WI38 (cell line): ENCODE data around the gene LRP1B.

ENCODE experiments used
- H3K4me3 ChIP-seq: 2 replicates; pipeline ENCODE4 v1.5.1; 2011; ENCODE audit warnings: low read depth, mild to moderate bottlenecking, control low read depth, low read length
- TF ChIP-seq, protein P1 (sequence below): IDR thresholded peaks from 2 replicates; pipeline ENCODE4 v1.5.1; 2012; ENCODE audit warnings: low read depth, mild to moderate bottlenecking, control low read depth, low read length

The LRP1B gene

DNA sequence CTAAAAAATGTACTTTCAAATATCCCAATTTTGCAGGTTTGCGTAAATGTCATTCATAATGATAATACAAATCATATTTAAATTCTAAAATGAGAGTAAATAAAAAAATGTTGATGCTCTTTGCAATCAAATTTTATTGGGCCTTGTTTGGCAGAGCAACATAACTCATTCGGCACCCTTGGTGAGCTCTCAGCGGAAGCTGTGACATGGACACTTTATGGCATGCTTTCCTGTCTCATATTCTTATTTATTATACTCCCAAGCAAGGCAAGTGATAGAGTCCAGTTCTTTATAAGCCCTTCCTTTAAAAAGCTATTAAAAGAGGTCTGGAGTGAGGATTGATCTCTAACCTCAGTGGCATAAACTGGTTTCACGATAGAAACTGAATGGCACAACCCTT is 1857.4 kb downstream of the LRP1B start:
- TF ChIP-seq, protein P1, sequence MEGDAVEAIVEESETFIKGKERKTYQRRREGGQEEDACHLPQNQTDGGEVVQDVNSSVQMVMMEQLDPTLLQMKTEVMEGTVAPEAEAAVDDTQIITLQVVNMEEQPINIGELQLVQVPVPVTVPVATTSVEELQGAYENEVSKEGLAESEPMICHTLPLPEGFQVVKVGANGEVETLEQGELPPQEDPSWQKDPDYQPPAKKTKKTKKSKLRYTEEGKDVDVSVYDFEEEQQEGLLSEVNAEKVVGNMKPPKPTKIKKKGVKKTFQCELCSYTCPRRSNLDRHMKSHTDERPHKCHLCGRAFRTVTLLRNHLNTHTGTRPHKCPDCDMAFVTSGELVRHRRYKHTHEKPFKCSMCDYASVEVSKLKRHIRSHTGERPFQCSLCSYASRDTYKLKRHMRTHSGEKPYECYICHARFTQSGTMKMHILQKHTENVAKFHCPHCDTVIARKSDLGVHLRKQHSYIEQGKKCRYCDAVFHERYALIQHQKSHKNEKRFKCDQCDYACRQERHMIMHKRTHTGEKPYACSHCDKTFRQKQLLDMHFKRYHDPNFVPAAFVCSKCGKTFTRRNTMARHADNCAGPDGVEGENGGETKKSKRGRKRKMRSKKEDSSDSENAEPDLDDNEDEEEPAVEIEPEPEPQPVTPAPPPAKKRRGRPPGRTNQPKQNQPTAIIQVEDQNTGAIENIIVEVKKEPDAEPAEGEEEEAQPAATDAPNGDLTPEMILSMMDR: no peak
- H3K4me3 ChIP-seq: no peak overlapping the region

DNA sequence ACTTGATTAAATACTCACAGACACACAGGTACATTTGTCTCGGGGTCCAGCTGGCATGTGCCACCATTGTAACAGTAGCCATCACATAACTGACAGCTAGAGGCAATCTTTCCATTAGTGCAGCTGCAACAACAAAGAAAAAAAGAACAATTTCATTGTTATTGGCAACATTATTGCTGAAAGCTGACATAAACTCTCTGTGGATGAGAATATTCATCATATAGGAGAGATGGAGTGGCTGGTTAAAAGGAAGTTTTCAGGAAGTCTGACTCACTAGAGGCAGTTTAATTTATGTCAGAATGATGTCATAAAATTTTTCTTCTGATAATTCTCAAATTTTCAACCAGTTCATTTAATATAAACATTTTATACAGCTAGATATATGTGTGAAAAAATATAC is 1860.6 kb downstream of the LRP1B start:
- TF ChIP-seq, protein P1: no peak

DNA sequence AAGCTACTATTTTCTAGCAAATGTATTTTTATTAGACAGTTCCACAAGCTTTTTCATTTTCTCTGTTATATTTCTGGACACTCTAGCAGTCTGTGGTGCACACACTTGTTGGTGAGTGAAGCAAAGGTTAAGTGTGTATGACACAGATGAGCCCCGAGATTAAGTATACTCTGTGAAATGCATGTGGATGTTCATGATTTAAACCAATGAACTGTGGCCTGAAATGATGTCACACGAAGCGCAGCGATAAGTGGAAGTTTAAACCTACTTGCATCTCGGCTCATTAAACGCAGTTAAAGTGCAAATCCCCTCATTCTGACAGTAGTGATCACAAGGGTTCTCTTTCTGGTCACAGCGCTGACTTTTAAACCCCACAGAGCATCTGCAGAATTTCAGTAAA is 1861.8 kb downstream of the LRP1B start:
- H3K4me3 ChIP-seq: no peak overlapping the region
- TF ChIP-seq, protein P1: no peak

More for the DNA sequence above, 1860.6 kb downstream of the LRP1B start:
- no peak overlapping the region for H3K4me3 ChIP-seq

DNA sequence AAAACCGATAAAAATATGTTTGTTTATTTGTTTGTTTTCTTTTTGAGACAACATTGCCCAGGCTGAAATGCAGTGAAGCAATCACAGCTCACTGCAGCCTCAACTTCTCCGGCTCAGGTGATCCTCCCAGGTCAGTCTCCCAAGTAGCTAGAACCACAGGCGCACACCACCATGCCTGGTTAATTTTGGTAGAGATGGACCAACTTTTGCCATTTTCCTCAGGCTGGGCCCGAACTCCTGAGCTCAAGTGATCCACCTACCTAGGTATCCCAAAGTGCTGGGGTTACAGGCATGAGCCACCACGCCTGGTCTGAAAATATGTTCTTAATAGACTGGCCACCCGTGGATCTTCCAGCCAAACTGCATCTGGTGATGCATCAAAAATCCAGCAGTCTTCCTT is 1867.9 kb downstream of the LRP1B start:
- no peak overlapping the region for H3K4me3 ChIP-seq
- TF ChIP-seq, protein P1: no peak

DNA sequence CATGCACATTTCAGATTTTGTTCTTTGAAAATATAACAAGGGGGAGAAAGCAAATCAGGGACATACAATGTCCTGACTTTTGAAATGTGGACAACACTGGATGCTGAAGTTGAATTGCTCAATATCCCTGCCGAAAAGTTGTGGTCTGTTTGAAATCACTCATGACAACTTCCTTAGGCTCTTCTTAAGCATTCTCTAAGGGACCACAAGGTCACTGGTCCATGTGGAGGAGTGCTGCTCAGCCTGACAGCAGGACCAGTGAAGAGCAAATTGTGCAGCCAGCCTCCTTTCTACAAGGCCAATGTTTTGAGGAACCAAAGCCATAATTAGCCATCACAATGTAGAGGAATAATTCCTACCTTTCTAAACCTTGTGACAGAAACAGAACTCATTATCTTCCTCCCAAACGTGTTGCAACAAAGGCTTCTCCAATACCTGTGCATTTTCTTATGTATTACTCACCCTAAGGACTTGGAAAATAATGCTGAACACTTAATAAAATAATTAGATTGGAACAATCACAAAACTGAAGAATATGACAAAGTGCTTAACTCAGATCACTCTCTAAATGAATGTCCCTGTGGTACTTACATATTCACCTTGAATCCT is 1873.0 kb downstream of the LRP1B start:
- no peak overlapping the region for H3K4me3 ChIP-seq
- TF ChIP-seq, protein P1: no peak

DNA sequence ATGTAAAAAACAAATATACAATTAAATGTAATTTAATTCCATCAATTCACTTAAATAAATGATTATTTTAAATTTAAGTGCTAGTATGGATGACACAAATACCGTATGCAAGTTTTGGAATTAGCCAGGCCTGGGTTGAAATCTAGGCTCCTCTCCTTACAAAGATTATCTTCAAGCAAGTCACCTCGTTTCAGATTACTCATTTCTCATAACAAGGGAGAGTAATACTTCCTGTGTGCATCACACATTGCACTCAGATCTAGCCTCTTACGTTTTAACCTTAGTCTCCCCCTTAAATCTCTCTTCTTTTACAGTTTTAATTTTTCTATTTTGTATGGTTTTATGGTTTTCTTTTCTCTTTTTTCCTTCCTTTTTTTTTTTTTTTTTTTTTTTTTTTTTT is 1874.7 kb downstream of the LRP1B start:
- TF ChIP-seq, protein P1: no peak
- no peak overlapping the region for H3K4me3 ChIP-seq

DNA sequence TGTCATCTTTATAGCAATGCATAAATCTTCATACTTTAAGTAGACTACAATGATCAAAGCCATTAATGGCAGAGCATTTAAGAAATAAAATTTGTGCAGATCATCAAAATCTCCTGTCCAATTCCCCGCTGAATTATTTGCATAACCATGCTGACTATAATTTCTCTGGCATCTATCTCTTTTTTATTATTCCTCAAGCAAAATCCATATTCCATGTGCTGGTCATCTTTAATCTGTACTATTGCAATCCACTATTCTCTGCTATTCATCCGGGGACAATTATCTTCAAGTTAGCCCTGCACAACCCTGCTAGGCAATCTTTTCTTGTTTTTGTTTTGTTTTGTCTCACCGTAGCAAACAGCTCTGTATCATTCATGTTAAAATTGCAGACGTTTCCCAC is 1881.0 kb downstream of the LRP1B start:
- TF ChIP-seq, protein P1: no peak
- no peak overlapping the region for H3K4me3 ChIP-seq
